GM23338 (cell line): Measurements from ENCODE around the gene TMX3.

ENCODE experiments used
- CTCF ChIP-seq, 2 experiments: fragments of 200-600 bp in 1 of 2; sonication (generic) in 1 of 2; conservative IDR thresholded peaks; 2 replicates each; pipeline versions ENCODE4 v1.5.1 to v1.6.1; 2016 to 2017; ENCODE audit warnings: antibody characterized with exemption in 2 of 2, low read depth in 2 of 2, mild to moderate bottlenecking in 2 of 2, moderate library complexity in 1 of 2
- EZH2 ChIP-seq: fragments of 200-600 bp; sonication (generic); IDR thresholded peaks from one replicate; pipeline ENCODE4 v1.8.0; 2017; ENCODE audit warnings: antibody characterized with exemption, mild to moderate bottlenecking, low read depth; ENCODE audit not compliant: unreplicated experiment
- POLR2AphosphoS5 ChIP-seq: IDR thresholded peaks from 2 replicates; pipeline ENCODE4 v1.6.1; 2016; ENCODE audit warnings: antibody characterized with exemption, low read depth
- ZNF114 ChIP-seq: fragments of 250-450 bp; sonication (Bioruptor Pico); IDR thresholded peaks from 2 replicates; pipeline ENCODE4 v1.5.0; 2020; ENCODE audit warnings: mild to moderate bottlenecking, moderate library complexity

GRCh38 chr18:68667121-68667520 lies 47.8 kb downstream of the TMX3 start:
- TF ChIP-seq POLR2AphosphoS5 (no peak), CTCF (conservative IDR thresholded peaks at IDR 0.05; ENCODE audit: low read depth in 2 of 2) (no peak), ZNF114 (CRISPR knock-in tag) (no peak), EZH2 (no peak)
